Stimulated activated CD8-positive, alpha-beta memory T cell treated with anti-CD3 and anti-CD28 coated beads, Interleukin-12 subunit alpha, Interleukin-12 subunit beta, amount 100 ng/mL, for 24 hours (primary cell): ENCODE measurements around the gene SLC22A12.

ENCODE experiments used
- DNase-seq: peaks from one replicate; pipeline ENCODE4 v3.0.0-alpha.2; 2020; ENCODE audit errors: extremely low read depth

SLC22A12 gene

GRCh38 chr11:64563966-64564365, 27.1 kb upstream of the SLC22A12 start:
- no peak for DNase-seq

GRCh38 chr11:64564419-64564818, 26.6 kb upstream of the SLC22A12 start:
- DNase-seq, result no peak

DNA sequence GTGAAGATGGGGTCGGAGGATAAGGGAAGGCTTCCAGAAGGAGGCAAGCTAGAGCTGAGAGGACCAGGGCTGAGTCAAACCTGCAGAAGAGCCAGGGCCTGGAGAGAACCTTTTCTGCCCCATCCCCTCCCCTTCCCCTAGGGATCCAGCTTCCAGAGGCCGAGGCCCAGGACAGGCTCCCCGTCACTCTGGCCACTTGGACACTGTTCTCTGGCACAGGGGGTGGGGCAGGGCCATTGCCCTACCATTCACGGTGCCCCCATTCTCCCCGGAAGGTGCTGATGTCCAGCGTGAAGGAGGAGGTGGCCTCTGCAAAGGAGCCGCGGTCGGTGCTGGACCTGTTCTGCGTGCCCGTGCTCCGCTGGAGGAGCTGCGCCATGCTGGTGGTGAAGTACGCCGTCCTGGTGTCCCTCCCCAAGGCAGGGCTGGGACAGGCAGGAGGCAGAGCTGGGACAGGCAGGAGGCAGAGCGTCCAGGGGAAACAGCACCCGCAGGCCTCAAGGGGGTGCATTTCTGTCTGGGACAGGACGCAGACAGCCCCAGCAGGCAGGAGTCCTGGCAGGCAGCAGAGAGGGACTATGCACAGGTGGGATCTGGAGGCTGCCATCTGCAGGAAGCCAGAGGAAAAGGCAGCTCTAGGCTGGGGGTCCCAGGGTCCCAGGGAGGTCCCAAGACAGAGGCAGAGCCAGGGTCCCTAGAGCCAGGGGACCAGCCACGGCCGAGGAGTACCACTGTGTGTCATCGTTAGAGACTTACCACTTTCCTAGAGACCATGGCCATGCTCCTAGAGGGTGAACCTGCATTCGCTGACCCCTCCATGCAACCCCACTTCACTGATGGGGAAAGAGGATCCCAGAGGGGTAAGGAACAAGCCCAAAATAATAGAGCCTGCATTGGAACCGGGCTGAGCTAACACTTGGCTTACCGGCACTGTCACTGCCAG, 25.8 kb upstream of the SLC22A12 start:
- DNase-seq, result no peak

DNA sequence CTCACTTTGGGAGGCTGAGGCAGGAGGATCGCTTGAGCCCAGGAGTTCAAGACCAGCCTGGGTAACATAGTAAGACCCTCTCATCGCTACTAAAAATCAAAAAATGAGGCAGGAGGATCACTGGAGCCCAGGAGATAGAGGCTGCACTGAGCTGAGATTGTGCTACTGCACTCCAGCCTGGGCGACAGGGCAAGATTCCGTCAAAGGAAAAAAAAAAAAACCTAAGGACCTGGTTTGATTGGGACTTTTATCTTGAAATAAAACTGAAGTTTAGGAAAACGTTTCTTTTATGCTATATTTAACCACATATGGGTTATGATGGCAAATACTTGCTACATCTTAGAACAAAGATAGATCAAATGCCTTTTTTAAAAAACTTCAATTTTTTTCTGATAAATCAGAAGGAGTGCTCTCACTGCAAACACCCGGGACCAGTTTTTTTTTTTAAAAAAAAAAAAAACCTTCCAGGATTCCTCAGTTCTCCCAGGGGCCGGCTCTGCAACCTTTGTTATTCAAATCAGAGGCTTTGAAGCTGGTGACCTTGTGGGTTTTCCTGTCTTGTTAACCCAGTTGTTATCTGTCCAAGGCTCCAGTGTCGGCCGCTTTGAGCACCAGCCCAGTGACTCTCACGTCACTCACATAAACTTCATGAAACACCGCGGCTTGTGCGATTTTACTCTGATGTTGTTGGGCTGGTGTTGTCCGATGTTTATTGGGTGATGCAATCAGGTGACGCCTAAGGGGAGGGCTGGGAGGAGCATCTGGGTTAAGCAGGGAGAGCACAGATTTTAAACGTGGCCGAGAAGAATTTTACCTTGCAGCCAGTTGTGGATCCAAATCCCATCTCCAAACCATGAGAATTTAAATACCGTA, 24.7 kb upstream of the SLC22A12 start:
- DNase-seq, result no peak

DNA sequence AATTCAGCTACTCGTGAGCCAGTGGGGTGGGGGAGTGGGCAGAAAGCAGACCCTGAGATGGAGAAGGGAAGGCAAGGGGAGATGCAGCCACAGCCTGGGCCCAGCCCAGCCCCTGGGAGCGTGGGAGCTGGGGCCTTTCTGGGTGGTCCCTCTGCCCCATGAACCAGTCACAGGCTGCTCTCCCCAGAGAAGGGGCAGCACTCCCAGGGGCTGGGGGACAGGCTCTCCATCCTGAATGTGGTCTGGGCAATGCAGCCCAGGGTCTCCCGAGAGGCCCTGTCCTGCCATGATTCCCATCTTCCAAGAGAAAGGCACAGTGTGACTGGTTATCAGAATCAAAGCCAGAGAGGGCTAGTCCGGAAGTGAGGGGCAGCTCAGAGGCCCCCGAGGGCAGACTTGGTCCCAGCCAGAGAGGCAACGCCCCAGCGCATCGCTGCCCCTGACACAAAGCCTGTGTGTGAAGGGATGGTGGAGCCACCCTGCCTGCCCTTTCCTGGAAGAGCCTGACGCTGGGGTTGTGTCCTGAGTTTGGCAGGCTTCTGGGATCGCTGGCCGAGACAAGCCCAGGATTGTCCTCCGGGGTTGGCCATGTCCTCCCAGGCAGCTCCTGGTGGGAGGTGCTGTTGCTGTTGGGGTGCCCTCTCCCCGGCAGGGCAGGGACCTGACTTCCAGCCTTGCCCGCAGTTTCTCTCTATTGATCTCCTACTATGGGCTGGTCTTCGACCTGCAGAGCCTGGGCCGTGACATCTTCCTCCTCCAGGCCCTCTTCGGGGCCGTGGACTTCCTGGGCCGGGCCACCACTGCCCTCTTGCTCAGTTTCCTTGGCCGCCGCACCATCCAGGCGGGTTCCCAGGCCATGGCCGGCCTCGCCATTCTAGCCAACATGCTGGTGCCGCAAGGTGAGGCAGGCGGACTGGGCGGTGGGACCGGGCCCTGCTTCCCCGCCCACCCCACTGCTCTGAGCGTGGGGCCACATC, 23.8 kb upstream of the SLC22A12 start:
- no peak for DNase-seq

DNA sequence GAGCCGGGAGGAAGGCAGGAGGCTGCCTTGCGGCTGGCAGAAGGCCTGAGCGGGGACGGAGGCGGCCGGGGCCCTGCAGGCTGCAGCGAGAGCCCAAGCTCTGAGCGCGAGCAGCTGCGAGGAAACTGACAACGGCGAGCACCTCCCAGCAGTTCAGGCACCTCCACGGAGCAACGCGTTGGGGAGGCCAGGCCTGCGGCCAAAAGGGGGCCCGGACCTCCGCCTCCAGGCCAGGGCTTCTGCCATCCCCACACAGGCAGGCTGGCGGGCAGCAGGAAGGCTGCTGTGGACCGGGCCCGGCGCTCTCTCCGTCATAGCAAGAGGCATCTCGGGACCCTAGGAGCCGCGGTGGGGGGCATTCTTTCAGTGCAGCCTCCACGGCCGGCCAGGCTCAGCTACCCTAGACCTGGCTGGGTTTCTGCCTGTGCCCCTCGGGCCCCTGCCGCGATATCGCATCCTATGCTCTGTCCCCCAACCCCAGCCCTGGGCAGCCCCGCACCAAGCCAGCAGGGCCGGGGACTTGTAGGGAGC, 22.9 kb upstream of the SLC22A12 start:
- DNase-seq, result no peak

GRCh38 chr11:64568584-64569140, 22.4 kb upstream of the SLC22A12 start:
- no peak for DNase-seq

DNA sequence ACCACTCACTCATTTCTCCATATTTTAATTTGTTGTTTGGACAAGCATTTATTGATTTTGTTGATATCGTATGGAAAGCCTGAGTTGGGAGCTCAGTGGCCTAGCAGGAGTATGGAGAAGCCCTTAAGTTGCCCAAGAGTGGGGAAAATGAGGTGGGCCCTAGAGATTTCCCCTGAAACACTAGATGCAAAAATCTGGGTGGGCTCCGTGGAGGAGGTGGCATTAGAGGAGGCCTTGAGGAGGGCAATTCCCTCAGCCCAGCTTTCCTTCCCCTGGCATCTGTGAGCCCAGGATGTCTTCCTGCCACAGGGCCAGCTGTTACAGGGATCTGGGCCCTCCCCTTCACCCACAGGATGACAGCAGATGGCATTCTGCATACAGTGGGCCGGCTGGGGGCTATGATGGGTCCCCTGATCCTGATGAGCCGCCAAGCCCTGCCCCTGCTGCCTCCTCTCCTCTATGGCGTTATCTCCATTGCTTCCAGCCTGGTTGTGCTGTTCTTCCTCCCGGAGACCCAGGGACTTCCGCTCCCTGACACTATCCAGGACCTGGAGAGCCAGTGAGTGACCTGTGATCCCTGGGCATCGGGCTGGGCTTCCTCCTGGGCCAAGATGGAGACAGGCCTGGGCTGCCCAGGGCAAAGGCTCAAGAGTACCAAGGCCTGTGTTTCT, 21.6 kb upstream of the SLC22A12 start:
- DNase-seq, result no peak

- DNase-seq, result no peak
These were observed 20.7 kb upstream of the SLC22A12 start for GRCh38 chr11:64570341-64570740.

- DNase-seq, result no peak
These were observed 20.0 kb upstream of the SLC22A12 start for GRCh38 chr11:64571050-64571409.

GRCh38 chr11:64571410-64572091, 19.5 kb upstream of the SLC22A12 start:
- DNase-seq, result no peak

- DNase-seq, result no peak
These were observed 18.9 kb upstream of the SLC22A12 start for GRCh38 chr11:64572143-64572542.

GRCh38 chr11:64577202-64577601, 13.8 kb upstream of the SLC22A12 start:
- DNase-seq, result no peak

DNA sequence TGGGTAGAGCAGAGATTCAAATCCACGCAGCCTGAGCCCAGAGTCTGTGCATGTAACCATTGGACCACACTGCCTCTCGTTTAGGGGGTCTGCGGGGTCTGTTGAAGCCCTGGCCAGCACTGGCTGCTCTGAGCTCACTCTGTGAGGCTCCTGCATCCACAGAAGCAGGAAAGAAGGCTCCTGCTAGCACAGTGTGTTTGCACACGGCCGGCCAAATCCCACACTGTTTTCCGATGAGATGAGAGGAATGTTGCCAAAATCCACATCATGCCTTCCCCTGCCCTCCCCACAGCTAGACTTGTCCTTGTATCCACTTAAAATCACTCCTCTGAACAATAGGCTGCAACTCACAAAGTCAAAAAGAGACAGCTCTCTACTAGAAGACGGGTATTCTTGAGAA, 10.6 kb upstream of the SLC22A12 start:
- no peak for DNase-seq

DNA sequence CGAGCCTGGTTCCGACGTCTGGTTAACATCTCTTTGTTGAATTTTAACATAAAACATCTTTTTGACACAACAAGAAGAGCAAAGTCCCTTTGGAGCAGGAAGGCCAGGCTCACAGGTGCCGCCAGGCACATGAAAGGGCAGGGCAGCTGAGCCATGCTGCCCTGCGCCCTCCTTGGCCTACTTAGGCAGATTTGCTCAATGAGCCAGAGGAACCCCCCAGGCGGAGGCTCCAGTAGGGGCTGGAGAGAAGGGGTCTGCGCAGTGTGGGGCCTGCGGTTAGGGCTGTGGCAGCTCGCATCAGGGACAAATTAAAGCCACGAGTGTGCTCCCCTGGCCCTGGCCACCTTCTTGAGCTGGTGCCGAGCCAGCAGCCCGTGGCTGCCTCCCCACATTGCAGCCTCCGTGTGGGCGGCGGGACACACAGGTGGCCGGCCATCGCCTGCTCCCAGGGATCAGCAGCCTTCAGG, 9.9 kb upstream of the SLC22A12 start:
- DNase-seq, result no peak

DNA sequence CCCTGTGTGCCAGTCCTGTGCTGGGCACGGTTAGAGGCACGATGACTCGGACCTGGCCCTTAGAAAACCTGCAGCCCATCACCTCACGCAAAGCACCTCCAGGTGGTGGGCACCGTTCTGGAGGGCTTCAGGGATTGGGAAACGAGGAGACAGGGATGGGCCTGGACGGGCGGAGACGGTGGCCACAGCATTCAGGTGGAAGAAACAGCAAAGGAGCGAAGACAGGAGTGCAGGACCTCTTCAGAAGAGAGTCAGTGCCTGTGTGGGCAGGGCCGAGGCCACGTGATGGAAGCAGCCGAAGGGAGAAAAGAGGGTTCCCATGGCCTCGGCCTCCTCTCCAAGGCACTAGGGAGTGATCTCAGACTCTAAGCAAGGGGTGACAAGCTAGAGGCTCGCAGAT, 8.1 kb upstream of the SLC22A12 start:
- no peak for DNase-seq

DNA sequence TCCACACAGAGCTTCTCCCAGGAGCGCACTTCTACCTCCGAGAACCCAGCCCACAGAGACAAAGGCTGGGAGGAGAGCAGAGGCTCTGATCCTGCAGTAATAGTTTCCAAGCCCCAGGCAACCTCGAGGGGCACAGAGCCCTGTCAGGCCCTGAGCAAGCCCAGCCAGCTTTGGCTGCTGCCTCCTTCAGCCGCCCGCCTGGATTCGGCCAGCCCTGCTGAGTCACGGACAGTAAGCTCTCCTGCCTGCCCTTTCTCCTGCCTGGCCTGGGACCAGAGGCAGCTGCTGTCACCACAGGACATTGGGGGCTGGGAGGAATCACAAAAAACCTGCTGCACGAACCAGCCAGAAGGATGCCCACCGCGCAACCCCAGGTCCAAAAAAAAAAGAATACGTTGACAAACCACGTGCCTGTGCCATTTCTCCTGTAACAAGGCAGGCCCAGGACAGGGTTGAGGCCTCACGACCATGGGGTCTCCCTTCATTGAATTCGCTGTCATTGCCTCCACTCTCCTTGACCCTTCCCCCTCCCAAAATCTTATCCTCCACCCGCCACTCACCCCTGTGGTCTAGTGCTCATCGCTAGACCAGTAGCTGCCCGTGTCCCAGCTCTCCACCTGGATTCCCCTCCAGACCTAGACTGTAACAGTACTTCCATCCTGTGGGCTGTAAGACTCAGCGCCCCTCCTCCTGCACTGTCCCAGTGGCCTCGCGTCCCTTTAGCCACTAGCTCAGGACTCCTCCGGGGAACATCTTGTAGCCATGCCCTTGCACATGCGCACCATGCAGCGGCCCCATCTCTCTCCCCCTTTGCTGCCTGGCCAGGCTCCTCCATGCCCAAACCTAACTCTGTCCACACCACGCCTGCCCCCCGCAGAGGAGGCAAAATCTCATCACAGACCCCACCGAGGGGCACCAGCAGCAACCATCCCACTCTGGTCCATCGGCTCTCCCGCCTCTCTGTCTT, 7.4 kb upstream of the SLC22A12 start:
- DNase-seq, result no peak

DNA sequence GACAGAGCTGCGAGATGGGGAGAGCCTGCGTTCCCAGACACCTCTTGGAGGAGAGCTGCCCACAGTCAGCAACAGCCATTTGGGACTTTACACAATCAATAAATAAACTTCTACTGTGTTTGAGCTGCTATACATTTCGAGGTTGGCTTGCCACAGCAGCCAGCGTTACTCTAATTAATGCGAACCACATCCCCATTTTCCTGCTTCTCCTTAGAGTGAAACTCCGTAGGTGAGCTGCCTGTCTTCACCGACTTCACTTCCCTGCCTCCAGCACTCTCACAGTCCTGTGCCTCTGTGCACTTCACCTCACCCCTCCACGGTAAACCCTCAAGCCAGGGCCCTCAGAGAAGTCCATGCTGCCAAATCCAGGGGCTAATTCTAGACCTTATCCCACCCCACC, 5.9 kb upstream of the SLC22A12 start:
- DNase-seq, result no peak

DNA sequence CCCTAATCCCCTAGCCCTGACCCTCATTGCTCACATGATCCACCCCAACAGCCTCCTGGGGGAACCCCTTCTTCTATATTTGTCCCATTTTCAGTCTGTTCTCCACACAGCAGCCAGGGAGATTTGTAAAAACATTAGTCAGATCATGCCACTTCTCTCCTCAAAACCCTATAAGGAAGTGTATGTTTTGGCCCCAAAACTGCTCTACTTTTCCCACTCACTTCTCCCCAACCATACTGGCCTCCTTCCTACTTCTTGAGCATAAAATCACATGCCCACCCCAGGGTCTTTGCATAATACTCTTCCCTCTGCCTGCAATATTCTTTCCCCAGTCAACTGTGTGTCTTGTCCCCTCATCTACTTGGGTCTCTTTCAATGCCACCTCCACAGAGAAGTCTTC, 4.7 kb upstream of the SLC22A12 start:
- no peak for DNase-seq
